ENCODE data around the gene C17orf113.

GRCh38 chr17:42019509-42020404 is 30.6 kb downstream of the C17orf113 start, which contains the start of gene NKIRAS2:
- TF ChIP-seq, protein P1, sequence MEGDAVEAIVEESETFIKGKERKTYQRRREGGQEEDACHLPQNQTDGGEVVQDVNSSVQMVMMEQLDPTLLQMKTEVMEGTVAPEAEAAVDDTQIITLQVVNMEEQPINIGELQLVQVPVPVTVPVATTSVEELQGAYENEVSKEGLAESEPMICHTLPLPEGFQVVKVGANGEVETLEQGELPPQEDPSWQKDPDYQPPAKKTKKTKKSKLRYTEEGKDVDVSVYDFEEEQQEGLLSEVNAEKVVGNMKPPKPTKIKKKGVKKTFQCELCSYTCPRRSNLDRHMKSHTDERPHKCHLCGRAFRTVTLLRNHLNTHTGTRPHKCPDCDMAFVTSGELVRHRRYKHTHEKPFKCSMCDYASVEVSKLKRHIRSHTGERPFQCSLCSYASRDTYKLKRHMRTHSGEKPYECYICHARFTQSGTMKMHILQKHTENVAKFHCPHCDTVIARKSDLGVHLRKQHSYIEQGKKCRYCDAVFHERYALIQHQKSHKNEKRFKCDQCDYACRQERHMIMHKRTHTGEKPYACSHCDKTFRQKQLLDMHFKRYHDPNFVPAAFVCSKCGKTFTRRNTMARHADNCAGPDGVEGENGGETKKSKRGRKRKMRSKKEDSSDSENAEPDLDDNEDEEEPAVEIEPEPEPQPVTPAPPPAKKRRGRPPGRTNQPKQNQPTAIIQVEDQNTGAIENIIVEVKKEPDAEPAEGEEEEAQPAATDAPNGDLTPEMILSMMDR (IDR thresholded peaks at IDR 0.05) = peak; percentile 91 to 97 (median 94)
- peak; percentile 45 to 55 for TF ChIP-seq POLR2A (IDR thresholded peaks at IDR 0.05)
